CD14-positive monocyte (primary cell): ENCODE results near the gene PCDH15. TPM values are rescaled to one million over a fixed set of nuclear protein-coding genes. Genes with fewer than 3 reads are reported as not detected.

Experiments used
- DNase-seq, 3 donors: peaks; one replicate each; pipeline ENCODE4 v3.0.0-alpha.2; 2011 to 2022
- H2AFZ ChIP-seq: 2 replicates; pipeline ENCODE4 v1.6.0; 2012; ENCODE audit warnings: mild to moderate bottlenecking, low read depth, low read length, inconsistent platforms; ENCODE audit not compliant: insufficient read depth, poor library complexity, severe bottlenecking
- H3K27ac ChIP-seq, 2 donors: 1 replicate in 1 of 2; 2 replicates in 1 of 2; pipeline ENCODE4 v1.5.1; 2012 to 2013; ENCODE audit warnings: low read length in 2 of 2, control low read depth in 1 of 2, inconsistent platforms in 1 of 2, low read depth in 1 of 2, mild to moderate bottlenecking in 1 of 2
- H3K27me3 ChIP-seq, 2 donors: one replicate each; pipeline versions ENCODE4 v1.6.0 to v1.6.1; 2011 to 2013; ENCODE audit warnings: low read length in 2 of 2; ENCODE audit not compliant: control insufficient read depth in 2 of 2, insufficient read depth in 2 of 2
- H3K36me3 ChIP-seq, 2 donors: replicated peaks in 1 of 2; 1 replicate in 1 of 2; 2 replicates in 1 of 2; pipeline versions ENCODE4 v1.5.1 to v1.6.1; 2012 to 2013; ENCODE audit warnings: low read length in 2 of 2, control low read depth in 1 of 2, inconsistent platforms in 1 of 2, mild to moderate bottlenecking in 1 of 2; ENCODE audit not compliant: insufficient read depth in 2 of 2, control insufficient read depth in 1 of 2
- H3K4me1 ChIP-seq, 2 donors: 1 replicate in 1 of 2; 2 replicates in 1 of 2; pipeline versions ENCODE4 v1.5.1 to v1.6.1; 2012 to 2013; ENCODE audit warnings: low read length in 2 of 2, control low read depth in 1 of 2, inconsistent platforms in 1 of 2, mild to moderate bottlenecking in 1 of 2, moderate library complexity in 1 of 2; ENCODE audit not compliant: insufficient read depth in 2 of 2, control insufficient read depth in 1 of 2
- H3K4me2 ChIP-seq: replicated peaks from 2 replicates; pipeline ENCODE3; 2012; ENCODE audit warnings: low read length, moderate library complexity, mild to moderate bottlenecking; ENCODE audit not compliant: poor library complexity, severe bottlenecking; ENCODE audit errors: extremely low read depth
- H3K4me3 ChIP-seq, 3 experiments: fragments of 200-600 bp in 1 of 3; sonication (generic) in 1 of 3; replicated peaks in 1 of 3; 1 replicate in 2 of 3; 2 replicates in 1 of 3; pipeline ENCODE4 v1.5.1; 2011 to 2013; ENCODE audit warnings: low read length in 3 of 3, mild to moderate bottlenecking in 3 of 3, control low read depth in 2 of 3, low read depth in 2 of 3, inconsistent platforms in 1 of 3, moderate library complexity in 1 of 3
- H3K79me2 ChIP-seq: 2 replicates; pipeline ENCODE4 v1.6.0; 2012; ENCODE audit warnings: mild to moderate bottlenecking, control low read depth, inconsistent platforms, low read length, moderate library complexity; ENCODE audit not compliant: insufficient read depth
- H3K9ac ChIP-seq: 2 replicates; pipeline ENCODE4 v1.6.0; 2017; ENCODE audit warnings: low read length, mild to moderate bottlenecking; ENCODE audit not compliant: insufficient read depth, poor library complexity, severe bottlenecking
- H3K9me3 ChIP-seq, 2 donors: replicated peaks in 1 of 2; 1 replicate in 1 of 2; 2 replicates in 1 of 2; pipeline versions ENCODE4 v1.5.1 to v1.6.1; 2012 to 2013; ENCODE audit warnings: low read length in 2 of 2, control low read depth in 1 of 2; ENCODE audit not compliant: control insufficient read depth in 1 of 2, insufficient read depth in 1 of 2
- H4K20me1 ChIP-seq: 2 replicates; pipeline ENCODE4 v1.6.0; 2012; ENCODE audit warnings: mild to moderate bottlenecking, low read length, control low read depth, moderate library complexity; ENCODE audit not compliant: insufficient read depth
- H3K27ac Mint-ChIP-seq, 7 donors: one replicate each; pipeline ENCODE4 v1.8.0; 2020; ENCODE audit warnings: mild to moderate bottlenecking in 7 of 7, mixed read lengths in 7 of 7, moderate library complexity in 6 of 7, inconsistent platforms in 2 of 7
- H3K27me3 Mint-ChIP-seq, 3 donors: one replicate each; pipeline ENCODE4 v1.8.0; 2021 to 2022; ENCODE audit warnings: low read depth in 3 of 3, mild to moderate bottlenecking in 3 of 3, mixed read lengths in 3 of 3, moderate library complexity in 3 of 3, inconsistent platforms in 1 of 3
- H3K36me3 Mint-ChIP-seq, 2 donors: one replicate each; pipeline ENCODE4 v1.8.0; 2020; ENCODE audit warnings: mixed read lengths in 2 of 2, inconsistent platforms in 1 of 2, mild to moderate bottlenecking in 1 of 2
- H3K4me1 Mint-ChIP-seq: one replicate; pipeline ENCODE4 v1.8.0; 2020; ENCODE audit warnings: mild to moderate bottlenecking, mixed read lengths
- H3K4me3 Mint-ChIP-seq, 2 donors: one replicate each; pipeline ENCODE4 v1.8.0; 2020; ENCODE audit warnings: mild to moderate bottlenecking in 2 of 2, mixed read lengths in 2 of 2, moderate library complexity in 1 of 2
- H3K9me3 Mint-ChIP-seq, 7 donors: one replicate each; pipeline ENCODE4 v1.8.0; 2020 to 2022; ENCODE audit warnings: mixed read lengths in 7 of 7, mild to moderate bottlenecking in 6 of 7, moderate library complexity in 6 of 7, inconsistent platforms in 2 of 7
- WGBS: methylation state at CpG from one replicate; pipeline ENCODE4 v1.1.5; 2013; ENCODE audit warnings: missing lambda C conversion rate; ENCODE audit not compliant: insufficient coverage; 5-methylcytosine and 5-hydroxymethylcytosine counted together
- intact Hi-C, 2 donors: fragments of 100-400 bp; cut with micrococcal nuclease; formaldehyde crosslinking; loops; one replicate each; pipeline versions ENCODE4 v1.15.0 to v1.15.1; 2023
- polyA plus RNA-seq, 3 donors: library from polyadenylated mRNA; depleted of rRNA in 1 of 3; unstranded in 2 of 3; stranded (reverse) in 1 of 3; fragments of 300-500 nt in 2 of 3; fragments of >200 nt in 1 of 3; fragmentation: Illumina TruSeq in 2 of 3; gene quantifications; 1 replicate in 2 of 3; 2 replicates in 1 of 3; pipeline ENCODE4 v1.2.3, GENCODE V29; 2012 to 2021
- TF ChIP-seq, protein P1 (sequence below): fragments of 200-600 bp; IDR thresholded peaks from one replicate; pipeline ENCODE4 v1.8.0; 2022; ENCODE audit warnings: antibody characterized with exemption, mild to moderate bottlenecking

The PCDH15 gene
- polyA plus RNA-seq, 3 donors = not detected

DNA sequence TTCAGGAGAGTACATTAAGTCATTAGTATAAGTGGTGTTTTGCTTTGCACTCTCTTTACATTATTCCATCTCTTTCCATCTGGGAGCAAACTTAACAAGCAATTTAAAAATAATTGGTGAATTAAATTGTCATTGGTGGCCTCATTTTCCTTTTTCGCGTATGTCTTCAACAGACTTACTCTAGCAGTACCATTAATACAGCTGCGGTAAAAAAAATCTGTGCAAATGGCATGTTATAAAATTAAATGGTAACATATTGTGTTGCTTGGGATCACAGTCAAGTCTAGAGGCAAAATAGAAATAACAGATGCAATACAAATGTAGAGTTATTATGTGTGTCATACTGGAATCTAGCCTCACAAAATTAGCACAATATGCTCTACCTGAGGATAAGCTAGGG is 322.4 kb downstream of the PCDH15 start:
- Histone ChIP-seq H3K27me3 (no peaks in the 10 kb centered on the region), H3K4me1 (no peaks in the 10 kb centered on the region), H3K9ac (no peak overlapping the region), H4K20me1 (no peaks in the 10 kb centered on the region), H3K27ac (no peak overlapping the region), H3K79me2 (no peaks in the 10 kb centered on the region), H3K4me2 (no peak overlapping the region), H2AFZ (no peak overlapping the region), H3K4me3 (no peak overlapping the region), H3K36me3 (no peaks in the 10 kb centered on the region), H3K9me3 (no peaks in the 10 kb centered on the region)
- H3K9me3 Mint-ChIP-seq = peaks cover 0 to 2% (median 0%) of the 10 kb centered on the region in 7 donors
- no peak overlapping the region for H3K4me3 Mint-ChIP-seq
- H3K4me1 Mint-ChIP-seq = no peaks in the 10 kb centered on the region
- no peaks in the 10 kb centered on the region for H3K27me3 Mint-ChIP-seq
- intact Hi-C loops = no loop called here
- no peak overlapping the region for H3K27ac Mint-ChIP-seq
- H3K36me3 Mint-ChIP-seq = no peaks in the 10 kb centered on the region
- WGBS = no CpG with 5 or more reads among the region's 3 CpGs
- DNase-seq = no peak
- TF ChIP-seq, protein P1, sequence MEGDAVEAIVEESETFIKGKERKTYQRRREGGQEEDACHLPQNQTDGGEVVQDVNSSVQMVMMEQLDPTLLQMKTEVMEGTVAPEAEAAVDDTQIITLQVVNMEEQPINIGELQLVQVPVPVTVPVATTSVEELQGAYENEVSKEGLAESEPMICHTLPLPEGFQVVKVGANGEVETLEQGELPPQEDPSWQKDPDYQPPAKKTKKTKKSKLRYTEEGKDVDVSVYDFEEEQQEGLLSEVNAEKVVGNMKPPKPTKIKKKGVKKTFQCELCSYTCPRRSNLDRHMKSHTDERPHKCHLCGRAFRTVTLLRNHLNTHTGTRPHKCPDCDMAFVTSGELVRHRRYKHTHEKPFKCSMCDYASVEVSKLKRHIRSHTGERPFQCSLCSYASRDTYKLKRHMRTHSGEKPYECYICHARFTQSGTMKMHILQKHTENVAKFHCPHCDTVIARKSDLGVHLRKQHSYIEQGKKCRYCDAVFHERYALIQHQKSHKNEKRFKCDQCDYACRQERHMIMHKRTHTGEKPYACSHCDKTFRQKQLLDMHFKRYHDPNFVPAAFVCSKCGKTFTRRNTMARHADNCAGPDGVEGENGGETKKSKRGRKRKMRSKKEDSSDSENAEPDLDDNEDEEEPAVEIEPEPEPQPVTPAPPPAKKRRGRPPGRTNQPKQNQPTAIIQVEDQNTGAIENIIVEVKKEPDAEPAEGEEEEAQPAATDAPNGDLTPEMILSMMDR = no peak

DNA sequence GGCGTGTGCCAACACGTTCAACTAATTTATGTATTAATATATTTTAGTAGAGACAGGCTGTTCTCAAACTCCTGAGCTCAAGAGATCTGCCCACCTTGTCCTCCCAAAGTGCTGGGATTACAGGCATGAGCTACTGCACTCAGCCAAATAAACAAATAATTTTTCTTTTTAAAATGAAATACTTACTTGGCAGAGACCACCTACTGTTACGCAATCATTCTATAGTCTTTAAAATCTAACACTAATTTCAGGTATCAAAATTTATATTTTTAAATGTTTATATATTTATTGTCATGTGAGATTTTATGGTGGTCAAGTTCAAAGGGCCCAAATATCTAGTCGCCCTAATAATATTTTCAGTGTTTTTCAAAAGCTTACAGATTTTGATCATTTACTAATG is 323.3 kb downstream of the PCDH15 start:
- Mint-ChIP-seq H3K9me3 (peaks cover 0 to 2% (median 0%) of the 10 kb centered on the region in 7 donors), H3K4me1 (no peaks in the 10 kb centered on the region), H3K27me3 (no peaks in the 10 kb centered on the region), H3K4me3 (no peak overlapping the region), H3K27ac (no peak overlapping the region), H3K36me3 (no peaks in the 10 kb centered on the region)
- WGBS = no CpG with 5 or more reads among the region's 4 CpGs
- no peaks in the 10 kb centered on the region for H3K79me2 ChIP-seq
- no peak overlapping the region for H3K9ac ChIP-seq
- TF ChIP-seq, protein P1 = no peak
- H3K27me3 ChIP-seq = no peaks in the 10 kb centered on the region
- no peak overlapping the region for H3K4me2 ChIP-seq
- H2AFZ ChIP-seq = no peak overlapping the region
- intact Hi-C loops = no loop called here
- H3K4me3 ChIP-seq = no peak overlapping the region
- no peaks in the 10 kb centered on the region for H4K20me1 ChIP-seq
- no peaks in the 10 kb centered on the region for H3K4me1 ChIP-seq
- no peak overlapping the region for H3K27ac ChIP-seq
- H3K9me3 ChIP-seq = no peaks in the 10 kb centered on the region
- no peak for DNase-seq
- no peaks in the 10 kb centered on the region for H3K36me3 ChIP-seq
